ENCODE measurements around the gene UBE2K.
"Not testable (repeated sequence)": the region's sequence is repeated elsewhere in the genome, so short reads cannot be mapped to it uniquely, and the experiment has no call there.

The UBE2K gene, protein sequence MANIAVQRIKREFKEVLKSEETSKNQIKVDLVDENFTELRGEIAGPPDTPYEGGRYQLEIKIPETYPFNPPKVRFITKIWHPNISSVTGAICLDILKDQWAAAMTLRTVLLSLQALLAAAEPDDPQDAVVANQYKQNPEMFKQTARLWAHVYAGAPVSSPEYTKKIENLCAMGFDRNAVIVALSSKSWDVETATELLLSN

DNA sequence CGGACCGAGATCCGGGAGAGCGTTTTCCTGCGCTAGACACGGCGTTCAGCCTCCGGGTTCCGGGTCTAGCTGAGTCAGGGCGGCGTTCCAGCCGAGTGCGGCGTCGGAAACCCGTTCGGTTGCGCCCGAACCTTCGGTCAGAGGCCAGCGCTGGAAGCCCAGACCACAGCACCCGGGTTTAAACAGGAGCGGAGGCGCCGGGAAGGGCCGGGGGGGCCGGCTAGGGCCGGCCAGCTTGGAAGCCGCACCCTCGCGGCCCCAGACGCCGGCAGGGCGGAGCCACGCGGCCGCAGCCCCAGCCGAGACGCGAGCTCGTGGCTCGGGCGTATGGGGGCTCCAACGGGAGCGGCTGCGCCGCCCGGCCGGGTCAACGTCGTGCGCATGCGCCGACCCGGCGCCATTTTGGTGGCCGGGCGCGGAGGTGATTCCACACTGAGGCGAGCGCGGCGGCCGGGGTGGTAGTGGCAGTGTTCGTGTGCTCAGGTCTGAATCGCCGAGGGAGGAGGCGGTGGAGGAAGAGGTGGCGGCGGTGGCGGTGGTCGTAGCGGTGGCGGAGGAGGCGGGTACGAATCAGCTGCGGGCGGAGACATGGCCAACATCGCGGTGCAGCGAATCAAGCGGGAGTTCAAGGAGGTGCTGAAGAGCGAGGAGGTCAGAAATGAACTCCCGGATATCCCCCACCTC is at the start of gene UBE2K:
Gene UBE2K, plus strand, starts transcription at position 397 of the 684 bp plus-strand sequence. Its CDS starts 192 bp downstream, at position 589.
- peak; percentile 84 for DNase-seq

- DNase-seq, result no peak
Observed at GRCh38 chr4:39648213-39648612, 49.7 kb upstream of the UBE2K start.

DNA sequence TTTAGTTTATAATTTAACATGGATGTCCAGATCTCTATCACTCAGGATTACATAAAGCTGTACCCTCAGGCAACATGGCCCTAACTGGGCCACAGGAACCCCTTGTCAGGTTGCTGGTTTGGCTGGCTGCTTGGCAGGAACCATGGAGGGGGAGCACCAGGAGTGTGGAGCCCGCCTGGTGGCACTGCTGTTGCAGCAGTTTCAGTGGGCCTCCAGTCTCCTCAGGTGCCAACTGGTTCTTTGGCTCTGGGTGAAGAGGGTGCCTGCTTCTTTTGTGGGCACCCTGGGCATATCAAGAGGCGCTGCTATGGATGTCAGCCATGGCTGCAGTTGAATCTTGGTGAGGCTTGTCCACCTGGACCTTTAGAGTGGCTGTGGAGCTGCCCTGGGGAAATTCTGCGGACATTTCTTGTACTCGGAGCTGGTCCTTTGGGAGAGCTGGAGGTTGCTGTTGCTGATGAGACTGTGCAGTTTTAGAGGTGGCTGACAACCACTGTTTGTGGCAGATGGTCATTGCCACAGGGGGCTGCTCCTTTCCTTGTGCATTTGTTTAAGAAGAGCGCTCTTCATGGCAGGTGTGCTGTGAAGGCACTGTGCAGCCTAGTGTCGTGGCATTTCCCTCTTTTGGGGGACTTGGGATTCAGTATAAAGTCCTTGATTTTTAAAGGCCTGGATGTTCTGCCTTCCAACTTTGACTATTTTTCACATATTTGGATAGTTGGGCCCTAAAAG is 48.9 kb upstream of the UBE2K start:
- DNase-seq, result no peak

DNA sequence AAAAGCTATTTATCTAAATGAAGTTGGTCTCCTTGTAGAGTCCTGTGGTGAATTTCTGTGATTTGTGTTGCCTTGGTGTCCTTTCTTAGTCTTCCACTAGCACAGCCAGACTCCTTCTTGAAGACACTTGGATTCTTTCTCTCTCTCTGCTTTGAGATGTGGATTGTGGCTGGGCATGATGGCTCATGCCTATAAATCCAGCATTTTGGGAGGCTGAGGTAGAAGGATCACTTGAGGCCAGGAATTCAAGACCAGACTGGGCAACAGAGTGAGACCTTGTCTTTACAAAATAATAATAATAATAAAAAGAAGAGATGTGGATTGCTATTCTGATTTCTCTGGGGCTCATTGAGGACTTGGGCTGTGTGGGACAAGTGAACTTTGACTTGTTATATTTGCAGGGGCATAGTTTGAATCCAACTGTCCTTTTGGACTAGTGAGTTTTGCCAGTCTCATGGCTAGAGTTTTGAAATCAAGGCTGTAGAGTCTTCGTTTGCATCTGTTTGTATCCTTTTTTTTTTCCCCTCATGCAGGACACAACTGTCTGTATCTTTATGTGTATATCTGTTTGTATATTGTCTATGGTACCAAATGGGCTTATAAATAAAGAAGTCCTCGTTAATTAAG is 48.2 kb upstream of the UBE2K start:
- no peak for DNase-seq

GRCh38 chr4:39651586-39651985 is 46.4 kb upstream of the UBE2K start:
- DNase-seq, result not testable (repeated sequence)

GRCh38 chr4:39655211-39655610 is 42.7 kb upstream of the UBE2K start:
- no peak for DNase-seq

DNA sequence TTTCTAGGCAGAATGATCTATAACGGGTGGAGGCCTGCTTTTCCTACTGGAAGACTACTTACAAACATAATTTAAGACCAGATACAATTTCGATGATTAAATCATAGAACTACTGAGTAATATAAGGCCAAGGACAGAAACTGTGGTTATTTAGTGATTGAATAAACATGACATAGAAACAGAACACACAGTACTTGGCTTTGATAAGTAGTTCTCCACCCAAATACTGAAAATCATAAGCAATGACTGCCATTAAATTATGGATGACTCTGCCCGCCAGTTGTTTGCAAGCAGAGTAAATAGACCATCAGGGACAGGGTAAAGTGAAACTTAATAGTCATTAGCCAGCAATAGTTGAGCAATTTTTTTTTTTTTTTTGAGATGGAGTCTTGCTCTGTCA is 42.1 kb upstream of the UBE2K start:
- no peak for DNase-seq

- not testable (repeated sequence) for DNase-seq
Observed at GRCh38 chr4:39656638-39657037, 41.3 kb upstream of the UBE2K start.

- no peak for DNase-seq
Observed at GRCh38 chr4:39657465-39657864, 40.5 kb upstream of the UBE2K start.

DNA sequence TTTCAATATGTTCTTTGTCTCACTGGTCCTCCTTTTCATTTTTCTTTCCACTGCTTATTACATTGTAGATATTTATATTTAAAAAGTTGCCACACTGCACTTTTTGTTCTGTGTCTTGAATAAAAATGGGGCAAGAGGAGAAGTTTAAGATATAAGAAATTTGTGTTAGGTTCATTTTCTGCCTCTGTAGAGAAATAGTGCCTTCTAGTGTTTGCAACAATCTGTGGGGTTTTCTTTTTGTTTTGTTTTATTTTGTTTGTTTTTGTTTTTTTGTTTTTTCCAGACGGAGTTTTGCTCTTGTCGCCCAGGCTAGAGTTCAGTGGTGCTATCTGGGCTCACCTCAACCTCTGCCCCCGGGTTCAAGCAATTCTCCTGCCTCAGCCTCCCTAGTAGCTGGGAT is 39.2 kb upstream of the UBE2K start:
- no peak for DNase-seq

- no peak for DNase-seq
Observed at GRCh38 chr4:39660045-39660444, 37.9 kb upstream of the UBE2K start.

DNA sequence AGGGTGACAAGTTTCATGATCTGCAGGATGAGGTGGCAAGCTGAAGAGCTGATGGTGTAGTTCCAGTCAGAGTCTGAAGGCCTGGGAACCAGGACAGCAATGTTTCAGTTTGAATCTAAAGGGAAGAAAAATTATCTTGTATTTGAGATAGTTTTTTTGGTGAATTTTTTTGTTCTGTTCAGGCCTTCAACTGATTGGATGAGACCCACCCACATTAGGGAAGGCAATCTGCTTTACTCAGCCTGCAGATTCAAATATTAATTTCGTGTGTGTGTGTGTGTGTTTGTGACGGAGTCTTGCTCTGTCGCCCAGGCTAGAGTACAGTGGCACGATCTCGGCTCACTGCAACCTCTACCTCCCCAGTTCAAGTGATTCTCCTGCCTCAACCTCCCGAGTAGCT is 37.2 kb upstream of the UBE2K start:
- DNase-seq, result no peak

DNA sequence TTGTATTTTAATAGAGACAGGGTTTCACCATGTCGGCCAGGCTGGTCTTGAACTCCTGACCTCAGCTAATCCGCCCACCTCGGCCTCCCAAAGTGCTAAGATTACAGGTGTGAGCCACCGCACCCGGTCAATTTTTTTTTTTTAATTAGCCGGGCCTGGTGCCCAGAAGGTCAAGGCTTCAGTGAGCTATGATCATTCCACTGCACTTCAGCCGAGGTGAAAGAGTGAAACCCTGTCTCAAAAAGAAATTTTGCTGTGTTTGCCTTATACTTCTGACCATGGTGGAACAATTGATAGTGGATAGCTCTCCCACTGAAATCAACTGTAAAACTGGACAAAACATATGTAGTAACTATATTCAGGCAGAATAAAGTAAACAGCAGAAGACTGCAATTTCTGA is 35.3 kb upstream of the UBE2K start:
- no peak for DNase-seq

- no peak for DNase-seq
Observed at GRCh38 chr4:39664828-39665731, 32.9 kb upstream of the UBE2K start.

DNA sequence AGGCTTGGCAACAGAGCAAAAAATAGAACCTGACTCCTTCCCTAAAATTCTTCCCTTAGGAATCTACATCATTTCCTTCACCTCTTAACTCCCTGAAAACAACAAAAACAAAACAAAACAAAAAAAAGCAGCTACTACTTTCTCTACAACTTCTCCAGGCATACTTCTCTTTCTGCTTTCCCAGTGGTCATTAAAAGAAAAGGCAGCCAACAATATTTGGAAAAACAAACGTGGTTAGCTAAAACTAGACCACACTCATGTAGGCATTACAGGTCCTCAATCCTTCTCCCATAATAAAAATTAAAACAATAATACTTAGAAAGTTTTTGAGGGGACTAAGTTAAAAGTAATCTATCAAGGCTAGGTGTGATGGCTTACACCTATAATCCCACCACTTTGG is 30.2 kb upstream of the UBE2K start:
- no peak for DNase-seq

DNA sequence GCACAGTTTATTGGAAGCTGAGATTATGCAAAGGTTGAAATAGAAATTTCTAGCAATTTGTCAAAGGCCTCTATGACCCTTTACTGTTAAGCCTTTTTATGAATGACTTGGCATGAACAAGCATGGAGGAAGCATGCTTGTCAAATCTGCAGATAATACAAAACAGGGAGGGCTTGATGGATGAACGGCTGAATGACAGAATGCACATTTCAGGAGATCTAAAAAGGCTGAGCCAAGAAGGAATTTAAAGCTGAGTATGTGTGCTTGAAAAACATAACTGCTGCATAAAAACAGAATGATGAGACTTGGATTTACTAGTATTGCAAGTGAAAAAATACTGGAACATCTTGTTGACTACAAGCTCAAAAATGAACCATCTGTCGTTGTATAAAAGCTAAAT is 29.0 kb upstream of the UBE2K start:
- no peak for DNase-seq

DNA sequence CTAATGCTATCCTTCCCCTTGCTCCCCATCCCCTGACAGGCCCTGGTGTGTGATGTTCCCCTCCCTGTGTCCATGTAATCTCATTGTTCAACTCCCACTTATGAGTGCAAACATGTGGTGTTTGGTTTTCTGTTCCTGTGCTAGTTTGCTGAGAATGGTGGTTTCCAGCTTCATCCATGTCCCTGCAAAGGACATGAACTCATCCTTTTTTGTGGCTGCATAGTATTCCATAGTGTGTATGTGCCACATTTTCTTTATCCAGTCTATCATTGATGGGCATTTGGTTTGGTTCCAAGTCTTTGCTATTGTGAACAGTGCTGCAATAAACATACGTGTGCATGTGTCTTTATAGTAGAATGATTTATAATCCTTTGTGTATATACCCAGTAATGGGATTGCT is 27.6 kb upstream of the UBE2K start:
- not testable (repeated sequence) for DNase-seq

DNA sequence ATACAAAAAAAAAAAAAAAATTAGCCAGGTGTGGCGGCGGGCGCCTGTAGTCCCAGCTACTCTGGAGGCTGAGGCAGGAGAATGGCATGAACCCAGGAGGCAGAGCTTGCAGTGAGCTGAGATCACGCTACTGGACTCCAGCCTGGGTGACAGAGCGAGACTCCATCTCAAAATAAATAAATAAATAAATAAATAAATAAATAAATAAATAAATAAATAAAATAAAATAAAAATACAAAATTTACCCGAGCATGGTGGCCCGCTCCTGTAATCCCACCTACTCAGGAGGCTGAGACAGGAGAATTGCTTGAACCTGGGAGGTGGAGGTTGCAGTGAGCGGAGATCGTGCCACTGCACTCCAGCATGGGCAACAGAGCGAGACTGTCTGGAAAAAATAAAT is 22.3 kb upstream of the UBE2K start:
- not testable (repeated sequence) for DNase-seq

DNA sequence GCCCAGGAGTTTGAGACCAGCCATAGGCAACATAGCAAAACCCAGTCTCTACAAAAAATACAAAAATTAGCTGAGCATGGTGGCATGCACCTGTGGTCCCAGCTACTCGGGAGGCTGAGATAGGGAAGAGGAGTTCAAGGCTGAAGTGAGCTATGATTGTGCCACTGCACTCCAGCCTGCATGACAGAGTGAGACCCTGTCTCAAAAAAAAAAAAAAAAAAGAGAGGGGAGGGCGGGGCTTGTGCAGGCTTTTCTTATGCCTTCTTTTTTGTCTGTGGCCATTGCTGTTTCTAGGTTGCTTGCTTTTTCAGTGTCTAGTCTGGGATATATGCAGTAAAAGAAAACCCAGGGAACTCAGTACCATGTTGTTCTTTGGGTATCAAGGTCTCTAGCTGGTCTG is 16.9 kb upstream of the UBE2K start:
- DNase-seq, result not testable (repeated sequence)

GRCh38 chr4:39682138-39682537 is 15.8 kb upstream of the UBE2K start:
- DNase-seq, result no peak

- no peak for DNase-seq
Observed at GRCh38 chr4:39685990-39686389, 11.9 kb upstream of the UBE2K start.

- no peak for DNase-seq
Observed at GRCh38 chr4:39687014-39687413, 10.9 kb upstream of the UBE2K start.

- DNase-seq, result no peak
Observed at GRCh38 chr4:39689970-39690369, 8.0 kb upstream of the UBE2K start.

Data from NCI-H1092 (cell line).